Endothelial cell of umbilical vein (primary cell): ENCODE measurements around the gene C1orf167. TPM values are rescaled to one million over a fixed set of nuclear protein-coding genes. Genes with fewer than 3 reads are reported as not detected.

Experiments used
- BruUV-seq: library from RNA; stranded (reverse); fragments of 400-500 nt; replicated peaks from 2 replicates; lab custom pipeline; 2021; lab: Mats Ljungman, UMichigan
- CTCF ChIA-PET: fragments of 300-600, 350-600 bp; sonication (Branson Sonifier 250); formaldehyde crosslinking; loops from one replicate; lab custom pipeline; 2021; ENCODE audit warnings: antibody characterized with exemption, inconsistent platforms; lab: Charles Lee
- POLR2A ChIA-PET: fragments of 300-600, 350-600 bp; sonication (Branson Sonifier 250); formaldehyde crosslinking; loops from one replicate; lab custom pipeline; 2021; ENCODE audit warnings: antibody characterized with exemption, inconsistent platforms; lab: Charles Lee
- DNase-seq: peaks from one replicate; pipeline ENCODE4 v3.0.0-alpha.2; 2011; ENCODE audit warnings: low read depth, low spot score
- FAIRE-seq: peaks from 2 replicates; lab custom pipeline; 2011; peaks lifted over from hg19 to GRCh38; lab: Jason Lieb, UNC
- H2AFZ ChIP-seq: 2 replicates; pipeline ENCODE4 v1.6.0; 2012; ENCODE audit warnings: low read depth, low read length, control low read depth, inconsistent platforms
- H3K27ac ChIP-seq: 2 replicates; pipeline ENCODE4 v1.5.1; 2011; ENCODE audit warnings: low read depth, mild to moderate bottlenecking, control low read depth, low read length, moderate library complexity; ENCODE audit not compliant: insufficient read depth
- H3K27me3 ChIP-seq, 2 experiments: 2 replicates each; pipeline versions ENCODE4 v1.6.0 to v1.6.1; 2011; ENCODE audit warnings: low read length in 2 of 2, mixed read lengths in 1 of 2; ENCODE audit not compliant: control insufficient read depth in 2 of 2, insufficient read depth in 2 of 2
- H3K36me3 ChIP-seq, 2 experiments: 2 replicates in 1 of 2; 3 replicates in 1 of 2; pipeline ENCODE4 v1.5.1; 2011; ENCODE audit warnings: low read length in 2 of 2, mild to moderate bottlenecking in 1 of 2, moderate library complexity in 1 of 2; ENCODE audit not compliant: control insufficient read depth in 2 of 2, insufficient read depth in 2 of 2; ENCODE audit errors: extremely low read depth in 1 of 2
- H3K4me1 ChIP-seq: 3 replicates; pipeline ENCODE4 v1.5.1; 2011; ENCODE audit warnings: mild to moderate bottlenecking, low read length; ENCODE audit not compliant: control insufficient read depth, insufficient read depth; ENCODE audit errors: extremely low read depth
- H3K4me2 ChIP-seq: 2 replicates; pipeline ENCODE4 v1.6.1; 2011; ENCODE audit warnings: low read length, control low read depth, mixed read lengths; ENCODE audit not compliant: insufficient read depth
- H3K4me3 ChIP-seq, 3 experiments: fragments of 200-600 bp in 1 of 3; sonication (generic), shearing (Covaris generic) in 1 of 3; replicated peaks in 1 of 3; 2 replicates each; pipeline ENCODE4 v1.5.1; 2011 to 2016; ENCODE audit warnings: control low read depth in 3 of 3, low read length in 3 of 3, mild to moderate bottlenecking in 2 of 3, inconsistent platforms in 1 of 3, low read depth in 1 of 3, moderate library complexity in 1 of 3; ENCODE audit not compliant: insufficient read depth in 1 of 3
- H3K79me2 ChIP-seq: 2 replicates; pipeline ENCODE4 v1.6.0; 2012; ENCODE audit warnings: low read length, inconsistent platforms; ENCODE audit not compliant: control insufficient read depth, insufficient read depth
- H3K9ac ChIP-seq: replicated peaks from 2 replicates; pipeline ENCODE3; 2011; ENCODE audit warnings: low read length, control low read depth; ENCODE audit not compliant: insufficient read depth; ENCODE audit errors: extremely low read depth
- H3K9me1 ChIP-seq: replicated peaks from 3 replicates; pipeline ENCODE4 v1.6.0; 2011; ENCODE audit warnings: mild to moderate bottlenecking, low read length; ENCODE audit not compliant: control insufficient read depth, insufficient read depth; ENCODE audit errors: extremely low read depth
- H3K9me3 ChIP-seq: replicated peaks from 2 replicates; pipeline ENCODE4 v1.5.1; 2012; ENCODE audit warnings: low read length, inconsistent platforms; ENCODE audit not compliant: control insufficient read depth, insufficient read depth
- H4K20me1 ChIP-seq: replicated peaks from 2 replicates; pipeline ENCODE3; 2011; ENCODE audit warnings: mild to moderate bottlenecking, low read length; ENCODE audit not compliant: control insufficient read depth, insufficient read depth; ENCODE audit errors: extremely low read depth
- CTCF ChIP-seq, 2 donors: IDR thresholded peaks; 1 replicate in 1 of 2; 2 replicates in 1 of 2; pipeline ENCODE4 v1.5.1; 2011; ENCODE audit warnings: low read length in 2 of 2, mild to moderate bottlenecking in 2 of 2, moderate library complexity in 2 of 2, control low read depth in 1 of 2, inconsistent platforms in 1 of 2, low read depth in 1 of 2; ENCODE audit not compliant: insufficient read depth in 1 of 2; ENCODE audit errors: extremely low read depth in 1 of 2
- EZH2 ChIP-seq: IDR thresholded peaks from 2 replicates; pipeline ENCODE4 v1.6.1; 2012; ENCODE audit warnings: borderline replicate concordance, low read depth, mild to moderate bottlenecking, moderate library complexity, low read length, inconsistent platforms; ENCODE audit not compliant: severe bottlenecking
- FOS ChIP-seq: IDR thresholded peaks from 2 replicates; pipeline ENCODE4 v1.6.1; 2011; ENCODE audit warnings: mild to moderate bottlenecking, low read length, moderate library complexity, borderline replicate concordance; ENCODE audit not compliant: insufficient read depth
- GATA2 ChIP-seq: IDR thresholded peaks from 2 replicates; pipeline ENCODE4 v1.7.0; 2011; ENCODE audit warnings: low read depth, mild to moderate bottlenecking, moderate library complexity, mixed read lengths, low read length; ENCODE audit not compliant: insufficient read length, insufficient read depth
- JUN ChIP-seq: IDR thresholded peaks from 2 replicates; pipeline ENCODE4 v1.6.1; 2011; ENCODE audit warnings: borderline replicate concordance, low read depth; ENCODE audit not compliant: insufficient read length, insufficient read depth
- MAX ChIP-seq: IDR thresholded peaks from 2 replicates; pipeline ENCODE4 v1.6.1; 2011; ENCODE audit not compliant: insufficient read depth, insufficient read length
- MYC ChIP-seq: IDR thresholded peaks from one replicate; pipeline ENCODE4 v1.6.1; 2011; ENCODE audit warnings: mild to moderate bottlenecking, low read depth, low read length
- POLR2A ChIP-seq: IDR thresholded peaks from 2 replicates; pipeline ENCODE4 v1.6.1; 2012; ENCODE audit warnings: low read depth, mild to moderate bottlenecking, control low read depth, low read length
- POLR2AphosphoS5 ChIP-seq: IDR thresholded peaks from 2 replicates; pipeline ENCODE4 v1.6.1; 2012; ENCODE audit warnings: low read depth, mild to moderate bottlenecking, control low read depth, low read length, moderate library complexity; ENCODE audit not compliant: insufficient read depth
- dilution Hi-C: fragments of 300-500 bp; cut with MboI; formaldehyde crosslinking; loops from one replicate; pipeline ENCODE4 v1.15.0; 2019; ENCODE audit warnings: low sequenced_read_pairs; ENCODE audit not compliant: extremely low pct_ligation_motif_present
- intact Hi-C: fragments of 100-400 bp; cut with micrococcal nuclease; formaldehyde crosslinking; loops from one replicate; pipeline ENCODE4 v1.10.0; 2022
- polyA plus RNA-seq, 4 experiments: library from polyadenylated mRNA; depleted of rRNA in 3 of 4; stranded (reverse) in 3 of 4; unstranded in 1 of 4; fragments of >200 nt; gene quantifications; 2 replicates each; pipeline versions ENCODE4 v1.2.1 to v1.2.3, GENCODE V29; 2011 to 2012; ENCODE audit warnings: missing spikeins in 1 of 4
- total RNA-seq: library from RNA; stranded (reverse); gene quantifications from 2 replicates; pipeline ENCODE4 v1.2.3, GENCODE V29; 2021

The C1orf167 gene
- total and polyA plus RNA-seq, 2 donors (not counting 3 experiments of a cell fraction or from before 2014, with no cell fraction given) = not detected

- dilution Hi-C loops = no loop called here
These were observed 40.6 kb downstream of the C1orf167 start for GRCh38 chr1:11802616-11802972.

More at GRCh38 chr1:11802616-11802972, 40.6 kb downstream of the C1orf167 start:
- Histone ChIP-seq H3K36me3 (peaks cover 5 to 11% of the 10 kb centered on the region in 2 experiments), H3K9me1 (no peaks in the 10 kb centered on the region), H3K4me3 (peak overlapping the region; percentile 3 to 77 (median 63)), H3K4me1 (peaks cover 56% of the 10 kb centered on the region), H3K9me3 (no peaks in the 10 kb centered on the region), H3K9ac (peak overlapping the region; percentile 9), H3K27ac (peak overlapping the region; percentile 9), H4K20me1 (no peaks in the 10 kb centered on the region), H3K4me2 (peak overlapping the region; percentile 95), H3K79me2 (peaks cover 18% of the 10 kb centered on the region), H2AFZ (peak overlapping the region; percentile 53), H3K27me3 (no peaks in the 10 kb centered on the region)
- CTCF ChIA-PET = interaction anchor here (1.0 to 3.1 kb wide), 5 partner anchors 14 to 139 kb away, joined by 3 to 20 read pairs (median 7); partner anchors contain the start of gene FBXO6
- TF ChIP-seq EZH2 (no peak), GATA2 (no peak), POLR2AphosphoS5 (no peak), CTCF (IDR thresholded peaks at IDR 0.05; ENCODE audit: extremely low read depth in 1 of 2, insufficient read depth in 1 of 2, low read depth in 1 of 2, low read length in 2 of 2) (no peak), FOS (no peak), POLR2A (no peak), MAX (no peak), MYC (no peak), JUN (no peak)
- intact Hi-C loops = loop anchor here (2.0 to 10.0 kb wide), 2 partner anchors 66 to 528 kb away; partner anchors contain the start of genes AGTRAP and UBIAD1
- DNase-seq (peak; percentile 38), FAIRE-seq (peak; percentile 79)
- POLR2A ChIA-PET = interaction anchor here (1.6 kb wide), 1 partner anchor 106 kb away, joined by 9 read pairs; no protein-coding TSS in a partner anchor
- no TSS peak for BruUV-seq
